Stimulated activated CD8-positive, alpha-beta memory T cell treated with anti-CD3 and anti-CD28 coated beads, Interleukin-4, amount 100 ng/mL, for 48 hours (primary cell): ENCODE results near the gene CBLL1.
A peak's percentile ranks its signal among the peaks of the same experiment; 100 is the strongest.

Source experiments
- DNase-seq: peaks from one replicate; pipeline ENCODE4 v3.0.0-alpha.2; 2020

The CBLL1 gene, protein sequence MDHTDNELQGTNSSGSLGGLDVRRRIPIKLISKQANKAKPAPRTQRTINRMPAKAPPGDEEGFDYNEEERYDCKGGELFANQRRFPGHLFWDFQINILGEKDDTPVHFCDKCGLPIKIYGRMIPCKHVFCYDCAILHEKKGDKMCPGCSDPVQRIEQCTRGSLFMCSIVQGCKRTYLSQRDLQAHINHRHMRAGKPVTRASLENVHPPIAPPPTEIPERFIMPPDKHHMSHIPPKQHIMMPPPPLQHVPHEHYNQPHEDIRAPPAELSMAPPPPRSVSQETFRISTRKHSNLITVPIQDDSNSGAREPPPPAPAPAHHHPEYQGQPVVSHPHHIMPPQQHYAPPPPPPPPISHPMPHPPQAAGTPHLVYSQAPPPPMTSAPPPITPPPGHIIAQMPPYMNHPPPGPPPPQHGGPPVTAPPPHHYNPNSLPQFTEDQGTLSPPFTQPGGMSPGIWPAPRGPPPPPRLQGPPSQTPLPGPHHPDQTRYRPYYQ

DNA sequence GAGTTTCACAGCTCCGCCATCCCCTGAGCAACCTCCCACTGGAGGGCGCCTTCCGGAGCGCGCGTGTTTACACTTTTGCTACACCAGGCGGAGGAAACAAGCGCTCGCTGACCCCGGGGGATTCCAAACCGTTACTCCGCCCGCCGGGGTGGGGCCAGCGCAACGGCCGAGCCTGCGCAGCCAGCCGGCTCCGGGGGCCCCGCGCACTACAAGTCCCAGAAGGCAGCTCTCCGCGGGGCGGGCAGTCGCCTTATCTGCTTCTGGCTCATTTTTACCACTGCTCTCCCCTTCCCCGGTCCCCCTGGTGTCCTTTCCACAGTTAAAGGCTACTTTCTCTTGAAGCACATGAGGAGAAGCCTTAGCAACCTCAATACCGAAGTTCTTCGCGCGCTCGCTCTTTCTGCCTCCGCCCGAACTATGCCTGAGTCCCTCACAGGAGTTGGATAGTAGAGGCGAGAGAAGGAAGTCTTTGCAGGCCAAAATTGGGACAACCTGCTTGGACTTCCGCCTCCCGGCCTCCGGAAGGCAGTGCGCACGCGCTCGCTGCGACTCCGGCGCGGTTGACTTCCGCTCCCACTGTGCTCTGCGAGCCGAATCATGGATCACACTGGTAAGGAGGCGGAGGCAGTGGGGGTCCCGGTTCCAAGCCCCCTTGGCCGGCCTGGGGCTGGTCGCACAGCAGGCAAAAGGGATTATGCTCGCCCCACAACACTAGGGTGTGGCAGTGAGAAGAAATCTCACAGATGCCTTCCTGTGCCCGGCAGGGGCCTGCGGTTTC is at the start of gene CBLL1:
Gene CBLL1, plus strand, starts transcription at position 576 of the 778 bp plus-strand sequence. Its CDS starts 22 bp downstream, at position 598.
- peak; percentile 98 for DNase-seq

DNA sequence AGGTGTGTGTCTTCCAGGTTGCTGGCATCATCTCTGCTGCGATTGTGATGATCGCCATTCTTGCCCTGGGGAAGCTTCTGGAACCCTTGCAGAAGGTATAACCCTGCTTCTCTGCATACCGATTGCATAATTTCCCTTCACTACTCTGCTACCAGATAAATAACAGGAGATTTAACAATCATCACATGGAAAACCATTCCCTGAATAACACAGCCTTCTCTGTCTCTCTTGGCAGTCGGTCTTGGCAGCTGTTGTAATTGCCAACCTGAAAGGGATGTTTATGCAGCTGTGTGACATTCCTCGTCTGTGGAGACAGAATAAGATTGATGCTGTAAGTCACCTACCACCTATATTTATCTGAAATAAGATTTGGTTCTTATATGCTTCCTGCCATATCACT is 49.6 kb upstream of the CBLL1 start:
- DNase-seq = no peak

DNA sequence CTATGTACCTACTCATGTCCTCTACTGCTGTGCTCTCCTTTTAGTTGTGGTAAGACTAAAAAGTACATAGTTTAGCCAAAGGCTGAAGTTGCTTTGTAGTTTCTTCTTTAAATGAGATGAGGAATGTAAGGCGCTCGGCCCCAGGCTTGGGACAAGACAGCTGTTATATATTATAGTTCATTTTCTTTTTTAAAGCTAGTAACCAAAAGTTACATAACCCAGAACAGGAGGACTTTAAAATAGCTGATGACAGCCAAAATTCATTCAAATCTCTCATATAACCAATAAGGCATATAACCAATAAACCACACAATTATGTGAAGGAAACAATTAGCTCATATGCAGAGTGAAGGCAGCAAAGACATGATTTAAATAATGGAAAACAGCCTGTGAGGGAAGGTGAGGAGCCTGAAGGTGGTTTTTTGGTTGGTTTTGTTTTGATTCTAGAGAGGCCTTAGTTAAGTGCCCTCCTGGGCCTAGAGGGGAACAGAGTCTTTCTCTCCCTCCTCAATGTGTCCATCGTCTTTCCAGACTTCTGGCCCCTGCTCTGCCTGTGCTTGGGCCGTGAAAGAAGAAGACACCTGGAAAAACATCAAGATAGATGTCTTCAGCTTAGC is 47.5 kb upstream of the CBLL1 start:
- DNase-seq = no peak

DNA sequence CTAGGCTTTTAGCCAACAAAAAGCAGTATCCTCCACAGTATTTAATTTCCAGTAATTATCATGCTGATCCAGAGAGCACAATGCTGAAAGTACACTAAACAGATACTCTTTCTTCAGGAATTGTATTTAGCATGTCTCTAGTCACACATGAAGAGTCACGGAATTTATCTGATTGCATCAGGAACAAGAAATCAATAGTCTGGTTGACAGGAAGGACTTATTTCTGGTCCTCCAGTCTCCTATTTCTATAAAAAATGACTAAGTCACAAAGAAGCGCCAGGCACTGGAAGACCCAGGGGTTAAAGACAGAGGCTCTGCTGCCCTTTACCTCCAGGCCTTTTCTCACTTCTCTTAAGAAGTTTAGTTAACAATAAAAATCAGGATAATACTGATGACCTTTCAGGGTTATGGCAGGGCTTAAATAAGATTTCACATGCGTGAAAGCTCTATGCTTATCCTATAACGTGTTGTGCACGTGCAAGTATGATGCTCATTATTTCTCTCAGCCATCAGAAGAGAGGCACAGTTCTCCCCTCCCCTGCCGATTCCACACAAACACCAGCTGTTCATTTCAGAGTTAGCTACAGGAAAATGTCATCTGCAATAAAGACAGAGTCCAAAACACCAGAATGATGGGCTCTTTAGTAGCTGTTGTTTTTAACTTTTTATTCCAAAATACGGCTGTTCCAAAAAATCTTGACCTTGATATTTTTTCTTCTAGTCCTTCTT is 46.5 kb upstream of the CBLL1 start:
- no peak for DNase-seq

DNA sequence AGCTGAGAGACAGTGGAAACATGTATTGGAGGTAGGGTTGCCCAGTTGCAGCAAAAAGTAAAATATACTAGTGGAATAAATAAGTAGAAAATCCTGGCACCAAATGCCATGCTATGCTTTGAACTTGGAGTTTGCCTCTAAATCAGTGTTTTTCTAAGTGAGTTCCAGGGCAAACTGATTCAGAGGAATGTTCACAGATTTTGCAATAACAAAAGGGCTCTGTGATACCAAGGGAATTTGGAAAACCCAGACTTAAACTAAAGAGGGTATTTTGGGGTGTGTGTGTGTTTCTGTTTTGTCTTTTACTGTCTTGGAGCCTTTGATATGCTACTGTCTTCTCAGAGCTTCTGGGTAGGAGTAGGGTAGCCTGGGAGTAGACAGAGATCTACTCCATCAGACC is 43.4 kb upstream of the CBLL1 start:
- no peak for DNase-seq

DNA sequence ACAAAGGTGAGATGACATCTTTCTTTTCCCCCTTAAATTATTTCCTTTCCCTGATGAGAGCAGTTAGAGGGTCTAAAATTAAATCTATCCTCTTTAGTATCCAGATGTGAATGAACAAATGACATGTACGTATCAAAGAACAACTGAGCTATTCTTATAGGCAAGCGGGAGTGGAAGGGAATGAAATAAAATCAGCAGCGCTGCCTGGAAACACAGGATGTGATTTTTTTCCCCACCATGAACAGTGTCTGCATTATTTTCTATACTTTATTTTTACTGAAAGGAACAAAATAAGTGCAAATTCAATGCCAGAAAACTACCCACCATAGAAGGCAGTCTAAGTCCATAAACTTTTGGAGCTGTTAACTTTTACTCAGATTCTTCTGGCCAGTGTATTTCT is 42.8 kb upstream of the CBLL1 start:
- no peak for DNase-seq

DNA sequence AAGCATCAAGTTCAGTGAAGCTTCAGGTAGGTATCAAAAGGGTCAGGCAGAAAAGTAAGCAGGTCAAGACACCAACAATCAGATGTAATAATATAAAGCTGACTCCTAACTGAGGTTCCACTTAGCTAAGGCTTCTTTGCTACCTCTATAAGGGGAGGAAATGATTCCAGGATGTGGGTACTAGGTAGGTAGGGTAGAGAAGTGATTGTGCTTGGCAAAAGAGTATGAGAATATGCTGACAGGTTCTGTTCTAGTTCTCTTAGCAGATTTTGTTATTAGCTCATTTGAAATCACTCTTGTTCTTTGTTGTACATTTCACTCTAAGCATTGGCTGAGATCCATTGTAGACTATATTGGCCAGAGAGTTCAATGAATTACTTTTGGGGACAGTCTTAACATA is 40.7 kb upstream of the CBLL1 start:
- no peak for DNase-seq

DNA sequence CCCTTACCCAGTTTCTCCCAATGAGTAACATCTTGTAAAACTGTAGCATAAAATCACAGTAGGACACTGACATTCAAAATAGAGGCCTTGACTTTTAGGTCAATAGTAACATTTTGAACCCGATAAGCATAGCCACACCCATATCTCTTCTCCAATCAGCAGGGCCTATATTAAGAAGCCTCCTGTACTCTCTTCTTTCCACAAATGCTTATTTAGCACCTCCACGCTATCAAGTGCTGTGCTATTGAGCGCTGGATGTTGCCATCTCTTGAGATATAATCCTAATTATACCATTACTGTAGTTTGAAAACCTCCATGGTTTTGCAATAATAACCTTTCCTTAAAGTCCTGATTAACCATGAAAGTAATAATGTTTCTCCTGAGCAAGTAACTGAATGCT is 40.1 kb upstream of the CBLL1 start:
- DNase-seq = no peak

DNA sequence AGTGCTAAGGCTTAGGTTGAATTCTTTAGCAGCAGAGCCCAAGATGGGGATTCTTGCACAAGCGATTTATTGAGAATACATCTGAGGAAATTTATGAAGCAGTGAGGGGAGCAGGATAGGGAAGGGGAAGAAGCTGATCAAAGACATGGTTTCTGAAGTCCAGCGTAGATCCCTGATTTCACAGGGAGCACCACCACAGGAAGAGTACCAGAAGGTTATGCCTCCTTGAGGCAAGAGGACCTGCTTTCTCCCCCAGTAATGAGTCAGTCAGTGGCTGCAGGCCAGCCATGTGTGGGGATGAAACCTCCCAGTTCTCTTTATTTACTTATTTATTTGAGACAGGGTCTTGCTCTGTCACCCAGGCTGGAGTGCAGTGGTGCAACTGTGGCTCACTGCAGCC is 35.0 kb upstream of the CBLL1 start:
- DNase-seq = no peak

DNA sequence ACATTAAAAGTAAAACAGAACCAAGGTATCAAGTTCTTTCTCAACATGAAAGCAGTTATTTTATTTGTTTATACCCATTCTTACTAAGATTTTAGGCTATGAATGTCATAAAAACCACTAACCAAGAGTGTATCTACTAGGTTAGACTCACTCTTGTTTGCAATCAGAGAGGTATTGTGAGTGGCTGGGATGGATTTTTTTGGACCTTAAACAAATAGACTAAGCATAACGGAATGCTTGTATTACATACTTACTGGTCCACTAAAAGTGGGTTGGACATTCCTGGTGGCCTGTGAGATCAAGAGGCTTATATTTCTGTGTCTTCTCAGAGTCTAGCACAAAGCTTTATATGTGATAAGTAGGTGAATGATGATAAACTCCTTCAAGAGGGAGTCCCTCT is 32.6 kb upstream of the CBLL1 start:
- no peak for DNase-seq

DNA sequence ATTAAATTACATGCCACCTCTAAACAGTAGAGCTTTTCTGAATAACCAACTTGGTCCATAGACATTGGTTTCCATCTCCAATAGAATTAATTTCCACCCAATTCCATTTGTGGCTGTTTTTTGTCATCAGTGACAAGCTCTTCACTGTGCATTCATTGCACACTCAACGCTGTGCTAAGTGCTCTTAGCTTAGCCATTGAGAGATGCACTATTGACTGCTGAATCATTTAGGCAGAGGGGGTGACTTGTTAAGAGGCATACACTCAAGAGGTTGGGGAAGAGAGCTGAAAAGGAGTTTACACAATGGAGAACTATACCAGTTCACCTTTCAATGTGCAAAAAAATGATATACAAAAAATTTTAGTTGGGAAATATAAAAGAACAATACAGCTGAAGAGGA is 31.9 kb upstream of the CBLL1 start:
- no peak for DNase-seq

DNA sequence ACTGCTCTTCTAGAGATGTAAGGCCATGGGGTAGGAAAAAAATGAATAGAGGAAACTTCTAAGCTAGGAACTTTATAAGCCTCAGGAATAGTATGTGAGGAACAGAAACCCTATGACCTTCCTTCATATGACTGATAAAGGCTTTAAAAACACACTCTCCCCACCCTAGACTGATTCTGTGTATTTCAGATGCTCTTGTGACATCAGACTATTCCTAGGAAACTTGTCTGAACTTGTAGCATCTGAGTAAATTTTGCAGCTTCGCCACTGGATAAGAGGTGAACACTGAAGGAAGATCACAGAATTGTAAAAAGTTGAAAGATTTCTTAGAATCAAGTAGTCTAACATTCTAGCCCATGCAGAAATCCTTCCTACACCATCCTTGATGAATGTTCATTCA is 31.0 kb upstream of the CBLL1 start:
- no peak for DNase-seq

DNA sequence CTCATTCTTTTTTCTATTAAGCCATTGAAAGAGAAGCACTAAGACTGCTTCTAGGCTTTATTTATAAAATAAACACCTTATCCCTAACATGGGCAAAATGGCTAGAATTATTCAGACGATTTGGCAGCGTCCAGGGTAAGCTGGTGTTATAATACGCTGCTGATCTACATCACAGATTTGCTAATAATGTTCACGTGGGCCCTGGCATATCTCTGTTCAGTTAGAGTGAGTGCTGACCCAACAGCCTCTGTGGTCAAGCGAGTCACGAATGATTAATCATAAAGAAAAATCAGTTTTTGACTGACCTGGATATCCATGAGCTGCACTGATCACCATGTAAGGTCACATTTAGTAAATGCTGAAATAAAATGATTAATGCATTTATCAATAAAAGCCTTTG is 28.4 kb upstream of the CBLL1 start:
- DNase-seq = no peak

DNA sequence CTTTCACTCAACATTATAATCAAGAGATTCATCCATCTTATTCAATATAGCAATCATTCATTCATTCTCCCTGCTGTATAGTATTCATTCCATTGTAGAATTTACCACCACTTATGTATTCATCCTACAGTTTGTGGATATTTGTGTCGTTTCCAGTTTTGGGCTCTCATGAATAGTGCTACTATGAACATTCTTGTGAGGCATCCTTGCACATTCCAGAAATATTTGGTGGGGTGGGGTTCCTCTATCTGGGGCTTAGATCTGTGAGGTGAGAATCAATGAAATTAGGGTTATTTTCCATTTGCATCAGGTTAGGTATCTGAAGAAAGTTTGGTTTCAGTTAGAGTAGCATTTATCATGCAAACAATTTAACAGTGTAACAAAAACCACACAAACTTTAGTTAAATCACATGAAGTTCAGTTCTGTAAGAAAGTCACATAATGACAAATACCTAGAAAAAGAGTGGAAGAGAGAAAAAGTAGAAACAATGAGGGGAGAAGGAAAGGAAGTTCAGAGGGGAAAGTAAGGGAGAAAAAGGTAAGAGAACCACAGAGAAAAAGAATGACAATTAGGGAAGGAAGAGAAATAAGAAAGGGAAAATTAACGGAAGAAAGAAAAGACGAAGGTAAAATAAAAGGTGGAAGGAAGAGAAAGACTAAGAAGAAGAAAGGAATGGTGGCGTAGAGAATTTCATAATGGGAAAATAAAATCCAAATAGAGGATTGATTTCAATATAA is 25.3 kb upstream of the CBLL1 start:
- no peak for DNase-seq

DNA sequence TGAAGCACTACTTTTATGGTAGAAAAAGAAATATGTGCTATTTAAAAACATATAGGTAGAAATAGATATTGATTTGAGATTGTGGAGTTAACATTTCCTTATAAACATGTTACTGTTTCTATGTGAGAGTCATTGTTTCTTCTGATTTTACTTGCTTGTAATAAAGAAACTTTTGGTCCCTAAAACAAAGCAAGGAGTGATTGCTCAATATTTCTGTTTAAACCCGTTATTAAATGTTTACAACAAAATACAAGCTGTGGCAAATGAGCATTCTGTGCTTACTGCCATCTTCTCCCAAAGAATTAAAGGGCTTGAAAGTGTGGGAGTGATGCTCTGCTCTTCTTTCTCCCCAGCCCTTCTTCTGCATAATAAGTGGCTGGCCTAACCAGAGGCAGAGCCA is 22.7 kb upstream of the CBLL1 start:
- no peak for DNase-seq

DNA sequence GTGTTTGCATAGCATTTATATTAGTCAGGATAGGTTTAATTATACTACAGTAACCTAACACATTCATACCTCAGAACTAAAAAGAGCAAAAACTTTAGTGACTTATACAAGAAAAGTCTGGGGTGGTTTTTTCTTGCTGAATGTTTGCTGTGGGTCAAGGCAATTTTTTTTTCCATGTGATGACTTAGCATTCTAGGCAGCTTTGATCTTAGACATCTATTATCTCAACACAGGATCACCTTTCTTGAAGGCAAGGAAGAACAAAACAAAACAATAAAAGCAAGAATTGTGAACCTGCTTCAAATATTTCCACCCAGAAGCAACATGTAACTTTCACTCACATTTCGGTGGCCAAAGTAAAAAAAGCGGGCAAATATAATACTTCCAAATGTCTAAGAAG is 20.7 kb upstream of the CBLL1 start:
- DNase-seq = no peak

DNA sequence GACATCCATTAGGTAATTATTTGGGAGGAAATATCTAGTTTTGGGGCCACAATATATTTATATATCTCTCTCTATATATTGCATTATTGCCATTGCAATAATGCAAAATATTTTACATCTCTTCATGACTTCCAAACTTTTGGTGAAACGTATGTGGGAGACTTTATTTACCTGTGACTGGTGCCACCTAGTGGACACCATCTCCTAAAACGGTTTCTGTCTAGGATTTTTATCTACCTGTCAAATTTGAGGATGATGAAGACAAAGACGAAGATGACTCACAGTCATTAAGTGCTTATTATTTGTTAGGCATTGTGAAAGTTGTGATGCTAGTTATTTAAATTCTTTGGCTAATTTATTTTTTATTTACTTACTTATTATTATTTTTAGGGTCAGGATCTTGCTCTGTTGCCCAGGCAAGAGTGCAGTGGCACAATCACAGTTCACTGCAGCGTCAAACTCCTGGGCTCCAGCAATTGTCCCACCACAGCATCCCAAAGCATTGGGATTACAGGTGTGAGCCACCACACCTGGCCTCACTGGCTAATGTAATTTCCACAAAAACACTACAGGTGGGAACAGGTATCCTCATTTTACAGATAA is 18.7 kb upstream of the CBLL1 start:
- peak; percentile 56 for DNase-seq

DNA sequence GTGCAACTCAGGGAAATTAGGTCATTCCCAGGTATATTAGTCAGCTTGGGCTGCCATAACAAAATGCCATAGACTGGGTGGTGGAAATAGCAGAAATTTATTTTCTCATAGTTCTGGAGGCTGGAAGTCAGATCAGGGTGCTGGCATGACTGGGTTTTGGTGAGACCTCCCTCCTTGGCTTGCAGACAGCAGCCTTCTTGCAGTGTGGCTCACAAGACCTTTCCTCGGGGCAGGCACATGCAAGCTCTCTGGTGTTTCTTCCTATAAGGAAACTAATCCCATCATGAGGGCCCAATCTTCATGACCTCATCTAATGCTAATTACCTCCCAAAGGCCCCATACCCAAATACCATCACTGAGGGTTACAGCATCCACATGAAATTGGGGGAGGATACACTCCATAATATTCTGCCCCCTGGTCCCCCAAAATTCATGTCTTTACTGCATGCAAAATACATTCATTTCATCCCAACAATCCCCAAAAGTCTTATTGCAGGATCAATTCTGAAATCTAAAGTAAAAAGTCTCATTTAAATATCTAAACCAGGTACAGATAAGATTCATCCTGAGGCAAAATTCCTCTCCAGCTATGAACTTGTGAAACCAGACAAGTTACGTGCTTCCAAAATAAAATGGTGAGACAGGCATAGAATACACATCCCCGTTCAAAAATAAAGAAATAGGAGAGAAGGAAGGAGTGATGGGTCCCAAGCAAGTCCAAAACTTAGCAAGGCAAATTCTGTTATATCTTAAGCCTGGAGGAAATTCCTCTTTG is 17.4 kb upstream of the CBLL1 start:
- DNase-seq = no peak

DNA sequence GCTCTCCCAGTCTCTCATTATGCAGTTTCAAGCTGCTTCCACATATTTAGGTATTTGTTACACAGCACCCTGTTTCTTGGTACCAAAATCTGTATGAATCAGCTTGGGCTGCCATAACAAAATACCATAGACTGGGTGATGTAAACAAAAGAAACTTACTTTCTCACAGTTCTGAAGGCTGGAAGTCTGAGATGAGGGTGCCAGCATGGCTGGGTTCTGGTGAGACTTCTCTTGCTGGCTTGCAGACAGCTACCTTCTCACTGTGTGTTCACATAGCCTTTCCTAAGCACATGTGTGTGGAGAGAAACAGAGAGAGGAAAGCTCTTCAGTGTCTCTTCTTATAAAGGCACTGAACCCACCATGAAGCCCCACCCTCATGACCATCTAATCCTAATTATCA is 15.7 kb upstream of the CBLL1 start:
- no peak for DNase-seq

DNA sequence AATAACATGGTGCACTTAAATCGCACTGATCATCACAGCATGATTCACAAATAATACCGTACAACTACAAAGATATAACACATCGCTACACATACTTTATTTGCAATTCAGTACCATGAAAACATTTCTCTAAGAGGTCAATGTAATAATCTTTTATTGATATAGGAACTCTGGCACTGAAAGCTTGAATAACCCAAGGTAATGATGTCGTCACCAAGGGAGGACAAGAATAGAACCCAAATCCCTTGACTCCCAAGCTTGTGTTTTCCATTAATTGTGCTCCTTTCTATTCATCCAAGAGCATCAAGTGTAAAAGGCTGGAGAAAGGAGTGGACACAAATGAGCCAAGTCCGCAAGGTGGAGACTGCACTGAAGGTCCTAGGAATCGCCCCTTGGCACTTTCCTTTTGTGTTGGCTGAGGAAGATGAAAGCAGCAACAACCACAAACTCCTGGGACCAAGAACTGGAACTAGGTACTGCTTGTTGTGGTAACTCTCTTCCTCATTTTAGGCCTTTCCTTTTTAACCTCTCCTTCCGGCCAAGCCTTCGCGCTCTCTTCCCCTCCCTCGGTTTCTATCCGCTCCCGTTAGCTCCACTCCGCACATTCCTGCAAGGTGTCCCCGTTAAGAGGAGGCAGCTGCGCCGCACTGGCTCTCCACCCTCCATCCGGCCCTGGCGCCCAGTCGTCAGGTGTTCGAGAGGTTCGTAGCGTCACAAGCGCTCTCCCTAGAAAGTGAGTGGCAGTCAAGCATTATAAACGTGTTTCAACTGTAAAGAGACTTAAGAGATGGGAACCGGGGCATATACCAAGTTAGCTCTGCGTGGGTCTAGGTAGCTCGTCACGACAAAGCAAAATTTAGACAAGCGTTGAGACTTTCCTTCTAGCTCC is 1.0 kb upstream of the CBLL1 start:
- DNase-seq = no peak
